Esophagus mucosa (tissue), 1 donor: ENCODE results near the gene ASGR2. TPM values are rescaled to one million over a fixed set of nuclear protein-coding genes. Genes with fewer than 3 reads are reported as not detected.
"Not testable (repeated sequence)": the region's sequence is repeated elsewhere in the genome, so short reads cannot be mapped to it uniquely, and the experiment has no call there.

ENCODE experiments used
- ATAC-seq: fragments of 200-7000 bp; cut with Tn5 transposase; one replicate; pipeline ENCODE4 v1.9.1; 2020
- total RNA-seq: library from RNA; stranded (reverse); gene quantifications from one replicate; pipeline ENCODE4 v1.2.4, GENCODE V29; 2023
- donor health status: DM: yes; HTN: yes; CAD: no.

The ASGR2 gene, protein sequence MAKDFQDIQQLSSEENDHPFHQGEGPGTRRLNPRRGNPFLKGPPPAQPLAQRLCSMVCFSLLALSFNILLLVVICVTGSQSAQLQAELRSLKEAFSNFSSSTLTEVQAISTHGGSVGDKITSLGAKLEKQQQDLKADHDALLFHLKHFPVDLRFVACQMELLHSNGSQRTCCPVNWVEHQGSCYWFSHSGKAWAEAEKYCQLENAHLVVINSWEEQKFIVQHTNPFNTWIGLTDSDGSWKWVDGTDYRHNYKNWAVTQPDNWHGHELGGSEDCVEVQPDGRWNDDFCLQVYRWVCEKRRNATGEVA
- total RNA-seq = 0.24 TPM

DNA sequence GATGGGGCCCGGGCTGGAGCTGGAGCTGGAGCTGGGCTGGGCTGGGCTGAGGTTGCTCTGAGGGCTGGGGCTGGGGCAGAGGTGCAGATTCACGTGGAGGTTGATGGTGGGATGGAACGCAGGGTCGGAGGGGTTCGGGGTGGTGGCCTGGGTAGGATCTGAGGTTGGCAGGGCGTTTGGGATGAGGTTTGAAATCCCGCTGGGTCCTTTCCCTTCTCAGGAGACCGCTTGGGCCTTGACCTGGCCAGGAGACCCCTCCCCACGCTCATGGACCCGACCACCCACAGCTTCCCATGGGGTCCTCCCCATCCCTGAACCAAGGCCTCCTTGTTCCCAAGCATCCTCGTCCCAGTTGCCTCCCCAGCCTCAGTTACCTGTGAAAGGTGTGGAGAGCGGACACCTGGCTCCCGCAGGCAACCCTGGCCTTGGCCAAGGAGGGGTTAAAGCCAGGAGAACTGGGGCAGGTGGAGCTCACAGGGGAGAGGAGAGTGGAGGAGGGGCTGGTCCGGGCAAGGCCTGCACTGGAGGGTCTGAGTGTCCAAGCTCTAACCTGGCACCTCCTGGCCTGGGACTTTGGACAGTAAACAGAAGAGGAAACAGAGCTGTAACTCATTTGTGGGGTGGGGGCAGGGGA, at the start of gene ASGR2:
ASGR2 (minus strand) TSS at position 582 of the 634 bp plus-strand sequence. CDS start 582 bp downstream, outside the sequence.
- no peak for ATAC-seq

DNA sequence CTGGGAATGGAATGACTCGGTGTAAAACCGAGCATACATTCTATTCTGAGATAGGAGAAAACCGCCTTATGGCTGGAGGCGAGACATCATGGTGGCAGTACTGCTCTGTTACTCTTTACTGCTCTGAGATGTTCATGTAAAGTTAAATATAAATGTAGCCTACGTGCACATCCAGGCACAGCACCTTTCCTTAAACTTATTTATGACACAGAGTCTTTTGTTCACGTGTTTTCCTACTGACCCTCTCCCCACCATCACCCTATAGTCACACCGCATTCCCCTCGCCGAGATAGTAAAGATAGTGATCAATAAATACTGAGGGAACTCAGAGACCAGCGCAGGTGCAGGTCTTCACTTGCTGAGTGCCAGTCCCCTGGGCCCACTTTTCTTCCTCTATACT, 44.9 kb upstream of the ASGR2 start:
- ATAC-seq = not testable (repeated sequence)

DNA sequence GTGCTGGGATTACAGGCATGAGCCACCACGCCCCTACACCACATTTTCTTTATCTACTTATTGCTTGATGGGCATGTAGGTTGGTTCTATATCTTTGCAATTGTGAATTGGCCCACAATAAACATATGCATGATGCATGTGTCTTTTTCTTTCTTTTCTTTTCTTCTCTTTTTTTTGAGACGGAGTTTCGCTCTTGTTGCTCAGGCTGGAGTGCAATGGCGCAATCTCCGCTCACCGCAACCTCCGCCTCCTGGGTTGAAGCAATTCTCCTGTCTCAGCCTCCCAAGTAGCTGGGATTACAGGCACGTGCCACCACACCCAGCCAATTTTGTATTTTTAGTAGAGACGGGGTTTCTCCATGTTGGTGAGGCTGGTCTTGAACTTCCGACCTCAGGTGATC, 43.8 kb upstream of the ASGR2 start:
- ATAC-seq = not testable (repeated sequence)

DNA sequence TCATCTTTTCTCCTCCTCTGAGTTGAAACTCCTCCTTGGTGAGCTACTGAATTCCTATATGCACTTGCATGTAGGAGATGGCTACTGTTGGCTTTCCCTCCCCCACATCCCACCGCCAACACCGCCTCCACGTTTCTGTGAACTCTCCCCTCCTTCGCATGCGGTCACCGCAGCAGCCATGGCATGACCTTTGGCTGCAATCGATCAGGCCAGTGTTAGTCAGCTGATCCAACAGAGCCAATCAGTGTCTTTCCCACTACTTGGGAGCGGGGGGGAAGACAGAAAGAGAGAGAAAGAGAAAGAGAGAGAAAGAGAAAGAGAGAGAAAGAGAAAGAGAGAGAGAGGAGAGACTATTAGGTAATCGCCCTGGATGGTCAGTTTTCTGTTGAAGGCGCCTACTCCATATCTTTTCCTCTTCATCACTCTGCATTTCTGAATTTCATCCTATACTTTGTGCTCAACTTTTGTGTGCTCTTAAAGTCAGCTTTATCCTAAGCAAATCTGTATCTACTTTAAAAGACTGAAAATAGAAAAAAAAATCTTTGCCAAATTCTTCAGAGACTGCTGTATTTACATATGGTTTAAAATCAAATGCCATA, 41.8 kb upstream of the ASGR2 start:
- ATAC-seq = no peak

DNA sequence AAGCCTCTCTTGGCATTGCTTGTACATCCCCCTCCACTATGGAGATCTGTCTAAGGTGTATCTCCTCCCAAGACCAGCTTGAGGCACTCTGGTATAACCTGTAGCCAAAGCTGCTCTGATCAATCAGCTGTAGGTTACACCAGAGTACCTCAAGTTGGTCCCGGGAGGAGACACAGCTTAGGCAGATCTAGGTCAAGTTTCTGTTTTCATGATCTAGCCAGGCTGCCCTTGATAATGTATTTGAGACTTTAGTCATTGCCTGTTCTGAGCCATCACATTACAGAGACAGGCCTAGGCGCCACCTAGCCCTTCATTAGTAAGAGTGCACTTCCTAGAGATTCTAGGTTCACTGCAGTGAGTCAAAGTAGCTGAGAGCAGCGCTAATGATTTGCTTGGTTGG, 33.1 kb upstream of the ASGR2 start:
- ATAC-seq = peak; percentile 90

DNA sequence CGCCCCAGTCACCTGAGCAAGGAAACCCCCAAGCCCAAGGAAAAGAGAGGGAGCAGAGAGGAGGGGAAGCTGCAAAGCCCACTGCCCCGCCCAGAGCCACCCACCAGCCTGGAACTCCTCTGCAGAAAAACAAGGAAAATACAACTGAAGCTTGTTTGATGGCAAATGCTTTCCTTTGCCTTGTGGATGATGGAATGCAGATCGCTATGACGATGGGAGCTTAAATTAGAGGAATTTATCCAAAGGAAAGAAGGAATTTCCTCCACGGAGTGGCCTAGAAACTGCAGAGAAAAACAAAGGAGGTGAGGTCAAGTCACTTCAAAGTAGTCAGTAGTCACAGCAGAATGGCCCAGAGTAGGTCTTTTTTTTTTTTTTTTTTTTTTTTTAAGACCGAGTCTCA, 31.5 kb upstream of the ASGR2 start:
- no peak for ATAC-seq

DNA sequence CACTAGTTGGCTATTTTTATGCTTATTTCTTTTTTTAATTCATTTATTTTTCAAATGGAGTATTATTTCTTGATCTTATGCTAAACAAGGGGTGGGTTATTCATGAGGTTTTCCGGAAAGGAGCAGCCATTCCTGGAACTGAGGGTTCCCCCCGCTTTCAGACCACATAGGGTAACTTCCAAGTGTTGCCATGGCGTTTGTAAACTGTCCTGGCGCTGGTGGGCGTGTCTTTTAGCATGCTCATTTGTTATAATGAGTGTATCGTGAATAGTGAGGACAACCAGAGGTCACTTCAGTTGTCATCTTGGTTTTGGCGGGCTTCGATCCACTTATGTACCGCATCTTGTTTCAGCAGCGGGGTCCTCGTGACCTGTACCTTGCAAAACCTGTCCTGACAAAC, 29.6 kb upstream of the ASGR2 start:
- ATAC-seq = no peak

DNA sequence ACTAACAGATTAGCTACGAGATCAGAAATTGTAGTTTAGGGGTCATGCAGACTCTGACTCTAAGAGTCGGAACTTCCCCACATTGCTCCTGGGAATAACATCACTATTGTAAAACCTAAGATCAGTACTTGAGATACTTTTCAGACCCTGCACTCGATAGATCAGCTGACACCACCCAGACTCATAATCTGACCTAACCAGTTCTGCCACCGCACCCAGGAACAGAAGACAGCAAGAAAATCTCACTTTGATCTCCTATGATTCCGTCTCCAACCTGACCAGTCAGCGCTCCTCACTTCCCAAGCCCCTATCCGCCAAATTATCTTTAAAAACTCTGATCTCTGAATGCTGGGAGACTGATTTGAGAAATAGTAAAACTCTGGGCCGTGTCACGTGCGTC, 27.2 kb upstream of the ASGR2 start:
- peak; percentile 55 for ATAC-seq

DNA sequence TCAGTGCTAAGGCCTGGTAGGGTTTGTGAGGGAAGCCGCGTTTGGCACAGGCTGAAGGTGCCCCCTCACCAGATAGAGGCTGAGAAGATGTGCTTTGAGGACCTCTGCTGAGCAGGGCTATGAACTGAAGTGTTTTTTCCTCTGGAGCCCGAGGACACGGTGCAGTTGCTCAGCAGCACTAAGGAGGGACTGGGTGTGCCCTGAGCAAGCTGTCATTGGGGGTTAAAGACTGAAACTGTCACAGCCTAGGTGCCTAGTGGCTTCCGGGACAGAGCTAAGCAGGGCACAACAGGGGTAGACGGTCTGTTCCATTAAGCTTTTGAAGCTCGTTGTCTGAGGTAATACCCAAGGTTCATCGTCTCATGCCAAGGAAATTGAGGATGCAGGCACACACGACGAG, 24.8 kb upstream of the ASGR2 start:
- peak; percentile 78 for ATAC-seq

DNA sequence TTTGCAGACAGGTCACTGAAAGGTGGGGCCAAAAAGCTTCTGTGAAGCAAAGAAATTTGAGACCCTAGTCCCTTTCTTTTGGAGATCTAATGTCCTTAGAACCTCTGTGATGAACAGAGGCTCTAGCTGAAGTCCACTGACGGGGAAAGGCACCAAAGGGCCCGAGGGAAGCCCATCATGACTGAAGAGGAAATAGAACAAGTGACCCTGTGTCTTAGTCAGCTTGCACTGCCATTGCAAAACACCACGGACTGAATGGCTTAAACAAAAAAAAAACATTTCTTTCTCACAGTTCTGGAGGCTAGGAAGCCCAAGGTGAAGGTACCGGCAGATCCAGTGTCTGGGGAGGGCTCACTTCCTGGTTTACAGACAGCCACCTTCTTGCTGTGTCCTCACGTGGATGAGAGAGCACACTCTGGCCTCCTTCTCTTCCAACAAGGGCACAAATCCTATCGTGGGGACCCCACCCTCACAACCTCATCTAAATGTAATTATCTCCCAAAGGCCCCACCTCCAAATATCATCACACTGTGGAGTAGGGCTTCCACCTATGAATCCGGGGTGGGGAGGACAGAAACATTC, 24.3 kb upstream of the ASGR2 start:
- peak; percentile 17 for ATAC-seq

DNA sequence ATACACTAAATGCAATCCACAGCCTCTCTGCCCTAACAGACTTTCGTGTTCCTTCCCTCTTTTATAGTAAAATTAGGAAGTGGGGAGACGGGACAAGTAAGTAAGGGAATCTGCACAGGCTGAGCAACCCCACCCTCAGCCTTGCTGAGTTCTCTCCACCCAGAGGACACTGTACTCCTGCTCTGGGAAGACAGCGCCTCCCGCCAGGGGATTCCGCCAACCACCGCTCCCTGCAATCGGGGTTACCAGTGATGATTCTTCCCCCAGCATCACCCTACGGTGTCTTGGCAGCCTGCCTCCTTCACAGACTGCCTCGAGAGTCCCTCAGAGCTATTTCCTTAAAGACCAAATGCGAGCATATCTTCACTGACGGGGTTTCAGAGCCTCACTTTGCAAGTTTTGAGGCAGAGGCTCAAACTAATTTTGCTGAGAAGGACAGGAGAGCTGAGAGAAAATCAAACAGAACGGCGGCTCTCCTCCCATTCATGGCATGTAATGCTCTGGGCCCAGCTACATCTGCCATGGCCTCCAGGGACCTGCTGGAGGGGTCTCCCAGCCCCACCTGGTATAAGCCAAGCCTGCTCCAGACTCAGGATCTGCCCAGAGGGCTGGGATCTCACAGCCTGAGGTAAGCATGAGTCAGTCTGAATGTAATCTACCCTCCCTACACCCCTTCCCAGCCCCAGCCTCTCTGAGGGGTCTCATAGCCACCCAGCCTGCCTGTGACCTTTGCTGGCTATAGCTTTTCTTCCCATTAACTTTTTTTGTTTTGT, 22.7 kb upstream of the ASGR2 start:
- ATAC-seq = no peak

DNA sequence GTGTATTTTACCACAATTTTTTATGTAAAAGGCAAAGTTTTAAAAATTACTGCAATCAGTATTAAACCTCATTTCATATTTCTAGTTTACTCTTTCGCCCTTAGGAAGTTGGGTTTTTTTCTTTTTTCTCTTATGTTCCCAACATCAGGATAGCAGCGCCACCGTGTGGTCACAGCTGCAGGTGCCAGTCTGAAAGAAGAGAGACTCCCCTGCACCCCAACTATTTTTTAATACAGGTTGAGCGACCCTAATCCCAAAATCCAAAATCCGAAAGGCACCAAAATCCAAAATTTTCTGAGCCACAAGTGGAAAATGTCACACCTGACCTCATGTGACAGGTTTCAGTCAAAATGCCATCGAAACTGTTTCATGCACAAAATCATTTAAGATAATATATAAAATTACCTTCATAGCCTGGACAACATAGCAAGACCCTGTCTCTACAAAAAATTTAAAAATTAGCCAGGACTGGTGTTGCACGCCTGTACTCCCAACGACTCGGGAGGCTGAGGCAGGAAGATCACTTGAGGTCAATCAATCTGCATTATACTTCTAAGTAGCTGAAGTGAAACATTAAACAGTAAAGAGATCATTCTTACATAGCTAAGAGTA, 21.8 kb upstream of the ASGR2 start:
- no peak for ATAC-seq

DNA sequence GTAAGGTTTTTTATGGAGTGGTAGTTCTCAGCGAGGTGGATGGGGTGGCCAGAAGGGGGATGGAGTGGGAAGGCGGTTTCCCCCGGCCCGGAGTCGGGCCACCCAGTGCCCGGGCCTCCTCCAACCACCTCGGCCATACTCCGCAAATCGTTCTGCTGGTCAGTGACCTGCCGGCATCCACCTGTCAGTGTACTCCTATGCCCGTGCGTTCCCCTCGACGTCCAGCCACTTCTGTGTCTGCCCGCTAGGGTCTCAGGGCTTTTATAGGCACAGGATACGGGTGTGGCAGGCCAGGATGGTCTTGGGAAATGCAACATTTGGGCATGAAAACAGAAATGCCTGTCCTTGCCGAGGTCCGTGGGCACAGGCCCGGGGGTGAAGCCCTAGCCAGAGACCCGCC, 19.3 kb upstream of the ASGR2 start:
- ATAC-seq = no peak

DNA sequence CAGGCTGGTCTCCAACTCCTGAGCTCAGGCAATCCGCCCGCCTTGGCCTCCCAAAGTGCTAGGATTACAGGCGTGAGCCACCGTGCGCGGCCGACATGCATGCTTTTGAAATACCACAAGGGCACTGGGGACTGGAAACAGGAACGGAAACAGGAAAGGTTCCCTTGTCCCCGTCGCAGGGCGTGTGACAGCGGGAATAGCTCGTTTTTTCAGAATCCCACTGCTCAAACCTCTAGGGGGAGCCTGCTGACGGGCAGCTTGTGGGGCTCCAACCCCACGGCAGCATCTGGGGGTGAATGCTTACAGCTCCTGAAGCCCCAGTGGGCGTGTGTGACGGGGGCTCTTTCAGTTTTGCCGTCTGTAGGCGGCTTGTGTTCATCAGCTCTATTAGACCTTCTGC, 18.8 kb upstream of the ASGR2 start:
- no peak for ATAC-seq

DNA sequence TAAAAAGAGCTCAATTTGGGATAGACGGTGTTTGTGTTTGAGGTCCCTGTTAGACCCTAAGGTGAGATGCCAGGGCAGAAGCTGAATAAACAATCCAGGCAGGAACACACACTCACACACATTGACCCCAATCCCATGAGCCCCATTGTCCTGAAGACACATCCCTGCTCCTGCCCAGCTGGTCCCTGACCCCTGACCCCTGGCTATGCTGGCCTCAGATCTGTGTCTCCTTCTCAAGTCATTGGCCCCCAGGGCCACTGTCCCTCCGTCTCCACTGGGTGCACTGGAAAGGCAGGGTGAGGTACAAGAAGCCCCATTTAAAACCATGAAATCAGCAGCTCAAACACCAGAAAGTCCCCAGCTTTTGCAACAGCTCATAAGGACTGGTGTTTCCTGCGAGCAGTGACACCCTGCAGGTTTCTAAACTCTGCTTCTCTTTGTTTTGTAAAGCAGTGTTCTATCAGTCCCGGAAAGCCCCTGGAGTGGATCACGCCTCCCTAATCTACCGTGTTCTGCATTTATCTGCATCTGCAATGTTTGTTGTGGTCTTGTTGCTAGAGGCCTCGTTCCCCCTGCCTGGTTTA, 18.0 kb upstream of the ASGR2 start:
- peak; percentile 17 for ATAC-seq

DNA sequence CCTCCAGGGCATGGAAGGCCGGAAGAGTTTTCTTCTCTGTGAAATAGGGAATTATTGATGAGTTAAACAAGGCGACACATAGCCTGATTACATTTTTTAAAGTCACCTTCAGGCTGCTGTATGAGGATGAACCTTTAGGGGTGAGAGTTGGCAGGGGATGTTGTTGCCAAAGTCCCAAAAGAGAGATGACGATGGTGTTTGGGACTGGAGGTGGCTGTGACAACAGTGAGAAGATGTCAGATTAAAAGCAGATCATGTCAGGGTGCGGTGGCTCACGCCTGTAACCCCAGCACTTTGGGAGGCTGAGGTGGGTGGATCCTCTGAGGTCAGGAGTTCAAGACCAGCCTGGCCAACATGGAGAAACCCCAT, 16.8 kb upstream of the ASGR2 start:
- no peak for ATAC-seq

DNA sequence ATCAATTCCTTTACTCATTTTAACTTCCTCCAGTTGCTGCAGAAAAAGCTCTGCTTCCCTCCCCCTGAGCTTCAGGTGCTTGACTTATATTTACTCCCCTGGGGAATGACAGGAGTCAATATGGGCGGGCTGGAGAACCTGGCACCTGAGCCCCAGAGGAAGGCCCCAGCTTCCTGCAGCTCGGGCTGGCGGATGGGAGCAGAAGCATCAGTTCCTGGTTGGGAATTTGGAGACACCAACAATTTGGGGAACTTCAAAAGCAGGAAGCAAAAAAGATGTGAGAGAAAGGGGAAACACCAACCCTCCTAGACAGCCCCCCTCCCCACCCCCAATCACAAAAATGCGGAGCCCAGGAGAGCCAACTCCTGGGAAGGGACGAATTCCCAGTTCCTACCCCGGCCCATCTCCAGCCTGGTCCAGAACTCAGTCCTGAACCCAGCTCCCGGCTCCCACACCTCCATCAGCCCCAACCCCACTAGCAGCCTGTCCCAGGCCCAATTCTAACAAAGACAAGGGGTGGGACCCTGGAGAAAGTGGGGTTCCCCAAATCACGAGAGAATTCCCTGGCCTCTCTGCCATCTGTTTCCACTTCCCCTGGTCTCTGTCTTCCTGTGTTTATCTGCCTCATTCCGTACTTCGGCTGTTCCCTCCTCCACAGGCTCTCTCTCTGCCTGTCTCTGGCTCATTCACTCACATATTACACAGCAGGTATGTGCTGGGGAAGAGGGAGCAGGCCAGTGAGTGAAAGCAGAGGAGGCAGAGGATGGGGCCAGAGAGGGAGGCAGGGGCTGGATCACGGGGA, 16.2 kb upstream of the ASGR2 start:
- ATAC-seq = no peak

DNA sequence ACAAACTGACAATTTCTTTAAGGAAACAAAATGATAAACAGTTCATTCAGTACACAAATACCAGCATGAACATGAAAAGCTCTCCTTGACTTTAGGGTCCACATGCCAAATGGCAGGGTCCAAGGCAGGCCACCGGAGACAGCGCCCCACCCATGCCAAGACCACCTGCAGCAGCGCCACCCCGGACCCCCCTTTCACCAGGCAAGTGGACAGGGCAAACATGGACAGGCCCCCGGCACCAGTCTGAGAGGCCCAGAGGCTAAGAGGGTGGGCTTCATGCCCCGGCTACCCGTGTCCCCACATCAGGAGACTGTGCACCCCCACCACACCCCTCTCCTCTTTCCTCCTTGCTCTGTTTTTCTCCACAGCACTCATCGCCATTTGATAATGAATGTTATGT, 14.7 kb upstream of the ASGR2 start:
- no peak for ATAC-seq

DNA sequence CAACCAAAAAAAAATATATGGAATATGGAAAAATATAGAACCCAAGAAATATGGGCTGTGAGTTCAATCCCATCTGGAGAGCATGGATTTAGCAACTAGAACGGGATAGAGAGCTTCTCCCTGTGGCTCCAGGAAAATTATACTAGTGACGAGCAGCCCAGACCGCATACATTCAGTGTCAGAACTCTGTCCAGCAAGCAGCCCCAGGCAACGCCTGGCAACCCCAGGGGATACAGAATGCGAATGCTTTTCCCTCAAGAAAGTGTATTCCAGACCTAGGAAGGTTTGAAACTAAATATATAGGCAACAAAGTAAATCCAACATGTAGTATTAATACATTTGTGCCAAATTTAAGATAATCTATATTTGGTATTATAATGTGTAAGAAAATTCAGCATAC, 13.5 kb upstream of the ASGR2 start:
- no peak for ATAC-seq

DNA sequence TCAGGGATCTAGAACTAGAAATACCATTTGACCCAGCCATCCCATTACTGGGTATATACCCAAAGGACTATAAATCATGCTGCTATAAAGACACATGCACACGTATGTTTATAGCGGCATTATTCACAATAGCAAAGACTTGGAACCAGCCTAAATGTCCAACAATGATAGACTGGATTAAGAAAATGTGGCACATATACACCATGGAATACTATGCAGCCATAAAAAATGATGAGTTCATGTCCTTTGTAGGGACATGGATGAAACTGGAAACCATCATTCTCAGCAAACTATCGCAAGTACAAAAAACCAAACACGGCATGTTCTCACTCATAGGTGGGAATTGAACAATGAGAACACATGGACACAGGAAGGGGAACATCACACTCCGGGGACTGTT, 12.9 kb upstream of the ASGR2 start:
- ATAC-seq = not testable (repeated sequence)

DNA sequence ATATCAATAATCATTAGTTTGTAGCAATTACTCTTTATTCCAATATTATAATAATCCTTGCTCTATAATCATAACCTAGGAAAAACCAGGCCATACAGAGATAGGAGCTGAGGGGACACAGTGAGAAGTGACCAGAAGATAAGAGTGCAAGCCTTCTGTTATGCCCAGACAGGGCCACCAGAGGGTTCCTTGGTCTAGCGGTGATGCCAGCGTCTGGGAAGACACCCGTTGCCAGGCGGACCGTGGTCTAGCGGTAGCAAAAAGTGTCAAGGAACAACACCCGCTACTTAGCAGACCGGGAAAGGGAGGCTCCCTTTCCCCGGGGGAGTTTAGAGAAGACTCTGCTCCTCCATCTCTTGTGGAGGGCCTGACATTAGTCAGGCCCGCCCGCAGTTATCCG, 11.8 kb upstream of the ASGR2 start:
- ATAC-seq = not testable (repeated sequence)
